ENCODE measurements around the gene PNMA1. TPM values are rescaled to one million over a fixed set of nuclear protein-coding genes. Genes with fewer than 3 reads are reported as not detected.

PNMA1 gene
- total and polyA plus RNA-seq, 2 of the 13 experiments (the other 11 are each of a cell fraction or from before 2014, with no cell fraction given): 7.0 to 8.3 TPM

GRCh38 chr14:73740618-73741326 lies 26.6 kb upstream of the PNMA1 start:
- BruUV-seq (replicated peaks): no TSS peak
- intact Hi-C loops (cut with micrococcal nuclease; ENCODE audit: unreplicated experiment): loop anchor here (1.0 kb wide), 1 partner anchor 85 kb away; no protein-coding TSS in a partner anchor
- Histone ChIP-seq H3K9me3 (ENCODE audit: low read length) (no peaks in the 10 kb centered on the region), H3K36me3 (replicated peaks in 1 of 2; ENCODE audit: control insufficient read depth in 1 of 2, insufficient read depth in 2 of 2, low read length in 2 of 2) (peaks cover 9 to 19% of the 10 kb centered on the region in 2 experiments), H3K4me3 (replicated peaks in 1 of 3; ENCODE audit: insufficient read depth in 1 of 3, low read depth in 2 of 3, low read length in 3 of 3) (peak overlapping the region; percentile 37 to 60 (median 41); a peak in 4 of 6 replicates), H3K27me3 (ENCODE audit: control insufficient read depth in 1 of 2, insufficient read depth in 2 of 2, low read length in 2 of 2) (no peaks in the 10 kb centered on the region), H4K20me1 (ENCODE audit: insufficient read depth, low read length) (peaks cover 53% of the 10 kb centered on the region), H3K27ac (ENCODE audit: extremely low read length, insufficient read depth, low read length) (peak overlapping the region; percentile 61), H3K9ac (ENCODE audit: insufficient read depth, low read depth, low read length) (peak overlapping the region; percentile 36; the same call in 1 of the 2 replicates), H3K4me1 (ENCODE audit: insufficient read depth, low read length) (peaks cover 63% of the 10 kb centered on the region), H3K4me2 (ENCODE audit: low read depth, low read length) (peak overlapping the region; percentile 85), H2AFZ (ENCODE audit: low read length) (no peak overlapping the region), H3K79me2 (ENCODE audit: insufficient read depth, low read length) (peaks cover 64% of the 10 kb centered on the region)
- CTCF ChIA-PET (ENCODE audit: low intra/inter-chr PET ratio, low total read pairs): no interaction called here
- in situ Hi-C loops (cut with HindIII; ENCODE audit: extremely low pct_ligation_motif_present, low pct_unique_long_range_greater_than_20kb): loop anchor here (25.0 kb wide), 1 partner anchor 297 kb away; no protein-coding TSS in a partner anchor
- DNase-seq (ENCODE audit: low spot score): peak; percentile 49
- FAIRE-seq: peak; percentile 76
- POLR2A ChIA-PET: interaction anchor here (1.0 to 3.9 kb wide), 9 partner anchors 9 to 146 kb away, joined by 3 to 26 read pairs (median 6); partner anchors contain the start of genes PTGR2 and ZNF410
- 23% methylated on average over 6 of the region's 9 CpGs for WGBS (ENCODE audit: low lambda C conversion rate)
- peak; percentile 59 for ATAC-seq
- 0 out of 2 replicates have a peak, but pooled peaks have one; percentile 16 for TF ChIP-seq THAP11 (CRISPR knock-in tag; IDR thresholded peaks at IDR 0.05)
- no peak for TF ChIP-seq ETV6 (CRISPR knock-in tag; conservative IDR thresholded peaks at IDR 0.05)
- TF ChIP-seq PATZ1 (CRISPR knock-in tag; IDR thresholded peaks at IDR 0.05): peak; percentile 56
- TF ChIP-seq HMG20A (CRISPR knock-in tag; IDR thresholded peaks at IDR 0.05; ENCODE audit: borderline replicate concordance): no peak
- TF ChIP-seq ZNF296 (CRISPR knock-in tag; conservative IDR thresholded peaks at IDR 0.05): no peak
- no peak for TF ChIP-seq BRD4 (CRISPR knock-in tag; IDR thresholded peaks at IDR 0.05)
- TF ChIP-seq XRCC5 (optimal IDR thresholded peaks at IDR 0.05; ENCODE audit: low read length): peak; percentile 27
- TF ChIP-seq SAP130 (CRISPR knock-in tag; IDR thresholded peaks at IDR 0.05; ENCODE audit: low read depth): peak; percentile 4; the same call in 1 of the 2 replicates
- TF ChIP-seq FOSL2 (CRISPR knock-in tag; IDR thresholded peaks at IDR 0.05): peak; percentile 3; the same call in 1 of the 2 replicates
- TF ChIP-seq HDAC1 (CRISPR knock-in tag; IDR thresholded peaks at IDR 0.05): peak; percentile 25; the same call in 1 of the 2 replicates
- TF ChIP-seq NR2F6 (IDR thresholded peaks at IDR 0.05): peak; percentile 70
- TF ChIP-seq NR2F6 (CRISPR knock-in tag; IDR thresholded peaks at IDR 0.05): peak; percentile 75; the same call in 1 of the 2 replicates
- TF ChIP-seq CEBPG (CRISPR knock-in tag; IDR thresholded peaks at IDR 0.05): peak; percentile 53
- TF ChIP-seq KMT2A (CRISPR knock-in tag; IDR thresholded peaks at IDR 0.05): peak; percentile 13; the same call in 1 of the 2 replicates
- TF ChIP-seq ZNF891 (CRISPR knock-in tag; IDR thresholded peaks at IDR 0.05): no peak
- TF ChIP-seq CBX1 (IDR thresholded peaks at IDR 0.05; ENCODE audit: low read depth): no peak
- TF ChIP-seq ZBTB7A (CRISPR knock-in tag; IDR thresholded peaks at IDR 0.05): peak; percentile 31; the same call in 1 of the 2 replicates
- 0 out of 2 replicates have a peak, but pooled peaks have one; percentile 8 for TF ChIP-seq HNF4A (CRISPR knock-in tag; IDR thresholded peaks at IDR 0.05)
- no peak for TF ChIP-seq DNMT1 (CRISPR knock-in tag; IDR thresholded peaks at IDR 0.05)
- TF ChIP-seq ZUFSP (CRISPR knock-in tag; IDR thresholded peaks at IDR 0.05; ENCODE audit: borderline replicate concordance): no peak
- TF ChIP-seq ZNF383 (CRISPR knock-in tag; IDR thresholded peaks at IDR 0.05; ENCODE audit: borderline replicate concordance): no peak
- TF ChIP-seq ZNF333 (CRISPR knock-in tag; IDR thresholded peaks at IDR 0.05; ENCODE audit: borderline replicate concordance): no peak
- 0 out of 2 replicates have a peak, but pooled peaks have one; percentile 6 for TF ChIP-seq MEF2D (CRISPR knock-in tag; IDR thresholded peaks at IDR 0.05)

All from HepG2 (cell line).